HG02981 (cell line): ENCODE data around the gene MYO16.

ENCODE experiments used
- ATAC-seq: cut with Tn5 transposase; IDR thresholded peaks from one replicate; pipeline ENCODE4 v1.9.1; 2021; ENCODE audit warnings: mild to moderate bottlenecking, moderate library complexity; ENCODE audit not compliant: unreplicated experiment

Gene MYO16

DNA sequence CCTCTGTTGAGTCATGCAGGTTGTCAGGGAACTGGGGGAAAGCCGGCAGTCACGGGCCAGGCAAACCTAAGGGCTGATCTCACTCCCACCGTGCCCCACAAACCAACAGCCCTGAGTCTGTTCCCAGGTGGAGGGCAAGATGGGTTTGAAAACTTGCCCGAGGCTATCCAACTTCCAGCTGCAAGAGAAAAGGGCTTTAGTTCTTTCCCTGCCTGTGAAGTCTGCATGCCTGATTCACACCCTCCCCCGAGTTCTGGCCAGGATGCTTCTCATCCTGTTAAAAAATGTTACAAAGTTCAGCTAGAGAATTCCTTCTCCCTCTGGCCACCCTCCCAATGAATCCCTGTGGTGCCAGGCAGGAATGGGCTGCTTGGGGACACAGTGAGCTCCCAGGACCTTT, 33.1 kb downstream of the MYO16 start:
- ATAC-seq: no peak

GRCh38 chr13:108663710-108664109, 34.3 kb downstream of the MYO16 start:
- no peak for ATAC-seq

DNA sequence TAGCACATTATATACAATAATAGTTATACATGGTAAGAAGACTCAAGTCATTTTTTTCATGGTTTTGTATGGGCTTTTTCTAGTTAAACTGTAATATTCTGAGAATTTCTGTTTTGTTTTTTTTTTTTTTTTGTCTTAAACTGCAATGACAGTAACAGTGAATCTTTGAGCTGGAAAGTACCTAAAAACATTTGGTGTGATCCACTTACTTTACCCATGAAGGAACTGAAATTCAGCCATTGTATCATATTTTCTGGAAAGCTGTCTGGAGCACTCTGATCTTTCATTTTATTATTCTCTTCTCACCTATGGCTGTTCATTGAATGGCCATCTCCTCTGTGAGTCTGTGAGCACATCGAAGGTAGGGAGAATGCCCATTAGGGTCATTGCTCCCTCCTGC, 37.8 kb downstream of the MYO16 start:
- no peak for ATAC-seq

DNA sequence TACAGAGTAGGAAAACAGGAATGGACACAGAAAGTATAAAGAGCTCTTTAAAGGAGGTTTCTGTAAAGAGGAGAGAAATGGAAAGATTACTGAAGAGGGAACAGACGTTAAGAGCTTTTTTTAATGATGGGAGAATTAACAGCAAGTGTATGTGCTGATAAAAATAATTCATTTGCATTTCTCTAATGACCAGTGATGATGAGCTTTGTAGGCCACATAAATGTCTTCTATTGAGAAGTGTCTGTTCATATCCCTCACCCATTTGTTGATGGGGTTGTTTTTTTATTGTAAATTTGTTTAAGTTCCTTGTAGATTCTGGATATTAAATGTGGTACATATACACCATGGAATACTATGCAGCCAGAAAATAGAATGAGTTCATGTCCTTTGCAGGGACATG, 40.0 kb downstream of the MYO16 start:
- no peak for ATAC-seq

DNA sequence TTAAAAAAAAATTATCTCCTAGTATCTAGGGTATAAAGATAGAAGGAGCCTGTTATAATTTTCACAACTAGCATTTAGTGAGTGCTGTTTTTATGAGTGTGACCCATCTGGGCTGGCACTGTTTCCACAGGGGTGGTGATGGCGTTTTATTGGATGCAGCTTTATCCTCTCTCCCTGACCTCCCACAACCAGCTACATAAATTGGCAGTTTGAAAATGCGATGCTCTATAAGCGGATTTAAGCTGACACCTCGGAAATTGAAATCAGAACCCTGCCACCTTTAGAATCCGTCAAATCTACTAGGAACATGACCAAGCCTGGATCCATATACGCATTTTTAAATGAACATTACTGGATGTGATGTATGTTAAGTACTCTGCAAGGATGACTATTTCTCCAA, 44.9 kb downstream of the MYO16 start:
- no peak for ATAC-seq

- no peak for ATAC-seq
Measured at GRCh38 chr13:108674771-108675170, 45.4 kb downstream of the MYO16 start.

- ATAC-seq: no peak
Measured at GRCh38 chr13:108676620-108677019, 47.2 kb downstream of the MYO16 start.

- no peak for ATAC-seq
Measured at GRCh38 chr13:108677806-108678205, 48.4 kb downstream of the MYO16 start.

DNA sequence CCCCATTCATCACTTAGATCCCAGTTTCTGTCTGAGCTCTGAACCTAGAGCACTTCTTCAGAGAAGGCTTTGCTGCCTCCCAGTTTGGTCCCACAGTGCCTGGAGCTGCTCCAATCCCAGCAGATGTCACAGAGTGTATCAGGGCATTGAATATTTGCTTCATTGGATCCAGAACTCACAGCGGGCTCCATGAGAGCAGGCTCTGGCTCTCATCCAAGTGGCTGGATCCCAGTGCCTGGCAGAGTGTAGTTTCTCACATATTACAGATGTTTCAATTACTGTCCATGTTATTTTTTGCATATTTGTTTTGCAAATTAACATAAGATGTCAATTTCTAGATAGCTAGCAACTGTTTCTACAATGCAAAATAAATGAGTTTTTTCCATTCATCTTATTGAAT, 50.6 kb downstream of the MYO16 start:
- no peak for ATAC-seq

DNA sequence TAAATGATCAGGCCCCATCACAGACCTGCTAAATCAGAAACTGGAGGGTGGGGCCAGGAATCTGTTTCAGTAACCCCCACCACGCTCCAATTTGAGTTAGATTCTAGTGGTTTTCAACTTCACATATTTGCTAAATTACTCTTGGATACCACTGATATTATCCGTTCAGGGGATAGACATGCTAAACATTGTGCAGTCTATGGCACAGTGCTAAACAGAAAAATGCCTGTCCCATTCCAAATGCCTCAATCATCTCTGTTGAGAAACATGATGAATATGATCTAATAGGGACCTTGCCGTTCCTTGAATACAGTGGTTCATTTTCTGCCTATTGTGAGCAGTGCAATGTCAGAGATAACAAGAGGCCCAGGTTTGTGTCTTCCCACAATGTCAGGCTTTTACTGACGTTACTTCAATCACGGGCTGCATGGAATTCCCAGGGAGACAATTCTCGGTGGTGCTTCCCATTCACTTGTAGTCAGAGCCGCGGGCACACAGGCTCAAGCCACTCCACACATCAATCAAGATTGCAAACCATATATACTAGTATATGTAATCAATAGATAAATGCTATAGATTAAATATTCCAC, 52.7 kb downstream of the MYO16 start:
- no peak for ATAC-seq

DNA sequence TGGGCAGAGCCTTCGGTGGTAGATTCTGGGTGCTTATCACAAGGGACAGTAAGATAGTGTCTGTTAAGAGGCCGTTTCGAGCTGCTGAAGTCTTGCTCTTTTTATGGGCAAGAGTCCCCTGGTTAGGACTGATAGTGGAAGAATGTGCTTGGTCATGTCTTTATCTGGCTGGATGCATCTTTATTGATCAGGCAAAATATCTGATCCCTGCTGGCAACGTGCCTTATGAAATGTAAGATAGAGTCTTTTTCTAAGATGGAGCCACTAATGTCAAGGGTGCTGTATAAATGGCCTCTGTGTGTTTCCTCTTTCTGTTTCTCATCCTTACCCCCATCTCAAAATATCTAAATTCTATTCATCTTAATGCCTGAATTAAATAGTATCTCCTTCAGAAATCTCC, 53.3 kb downstream of the MYO16 start:
- ATAC-seq: no peak

DNA sequence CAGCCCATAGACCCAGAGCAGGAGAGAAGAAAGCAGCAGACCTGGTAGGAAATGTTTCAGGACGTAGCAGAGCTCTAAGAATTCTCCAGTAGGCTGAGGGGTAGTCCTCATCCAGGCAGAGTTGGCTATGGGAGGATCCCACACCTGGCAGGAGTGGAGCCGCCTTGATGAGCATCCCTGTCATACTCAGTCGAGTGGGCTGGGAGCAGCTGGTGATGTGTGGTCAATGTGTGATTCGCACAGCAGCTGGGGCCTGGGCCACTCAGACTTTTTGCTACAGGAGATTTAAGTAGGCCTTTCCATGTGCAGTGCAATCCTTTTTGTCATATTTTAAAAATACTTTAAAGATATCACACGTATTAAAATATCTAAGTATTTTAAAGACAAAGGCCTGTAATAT, 56.6 kb downstream of the MYO16 start:
- ATAC-seq: no peak

DNA sequence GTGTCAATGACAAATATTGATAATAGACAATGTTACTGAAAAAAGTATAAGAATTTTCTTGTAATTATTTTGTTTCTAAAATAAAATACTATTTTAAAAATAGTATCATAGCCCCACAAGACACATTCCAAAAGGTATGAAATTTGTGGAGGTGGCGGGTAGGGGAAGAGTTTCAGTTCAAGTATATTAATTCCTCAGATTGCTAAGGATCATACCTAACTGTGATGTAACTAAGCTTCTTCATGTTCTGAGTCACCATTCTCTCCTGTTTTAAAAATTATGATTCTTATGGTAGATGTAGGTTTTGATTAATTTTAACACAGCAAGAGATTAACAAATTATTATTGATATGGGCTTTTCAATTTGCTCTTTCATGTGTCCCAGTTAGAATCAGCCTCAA, 61.3 kb downstream of the MYO16 start:
- no peak for ATAC-seq

DNA sequence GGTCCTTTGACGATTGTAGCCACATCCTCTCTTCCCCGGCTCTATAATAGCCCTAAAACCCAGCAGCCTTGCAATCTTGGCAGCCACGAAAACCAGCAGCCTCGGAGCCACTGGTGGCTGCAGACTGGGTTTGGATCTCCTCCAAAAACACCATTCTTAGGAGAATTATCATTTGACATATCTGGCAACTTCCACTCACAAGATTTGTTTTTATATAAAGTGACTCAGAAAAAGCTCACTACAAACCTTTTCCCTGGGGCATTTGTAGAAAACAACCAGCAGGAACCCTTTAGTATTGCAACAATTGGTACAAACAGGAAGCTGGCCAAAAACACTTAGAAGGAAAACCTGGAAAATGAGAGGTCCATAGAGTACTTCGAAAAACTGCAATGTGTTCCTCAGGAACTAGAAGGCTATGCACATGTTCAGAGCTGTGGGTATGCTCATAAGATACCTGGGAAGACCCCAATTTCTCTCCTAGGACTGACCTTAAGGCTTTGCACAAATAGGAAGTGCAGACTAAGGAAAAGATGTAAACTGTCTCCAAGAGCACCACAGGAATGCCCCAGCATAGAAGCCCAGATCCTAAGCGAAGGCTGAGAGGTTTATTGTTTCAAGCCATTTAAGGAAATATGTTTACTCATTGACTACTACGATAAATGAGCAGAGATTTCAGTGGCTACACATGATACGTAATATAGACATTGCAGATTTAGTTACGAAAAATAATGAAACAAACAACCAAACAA, 71.2 kb downstream of the MYO16 start:
- no peak for ATAC-seq

DNA sequence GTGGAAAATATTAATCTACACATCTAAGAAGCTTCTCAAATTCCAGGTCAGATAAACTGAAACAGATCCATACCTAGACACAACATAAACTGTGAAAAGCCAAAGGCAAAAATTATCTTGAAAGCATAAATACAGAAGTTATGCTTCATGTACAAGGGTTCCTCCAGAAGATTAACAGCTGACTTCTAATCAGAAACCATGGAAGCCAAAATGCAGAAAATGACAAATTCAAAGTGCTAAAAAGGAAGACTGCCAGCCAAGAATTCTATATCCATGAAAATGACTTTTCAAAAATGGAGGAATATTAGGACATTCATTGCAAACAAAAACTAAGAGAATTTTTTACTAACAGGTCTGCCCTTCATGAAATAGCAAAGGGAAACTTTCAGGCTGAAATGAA, 72.8 kb downstream of the MYO16 start:
- ATAC-seq: no peak

DNA sequence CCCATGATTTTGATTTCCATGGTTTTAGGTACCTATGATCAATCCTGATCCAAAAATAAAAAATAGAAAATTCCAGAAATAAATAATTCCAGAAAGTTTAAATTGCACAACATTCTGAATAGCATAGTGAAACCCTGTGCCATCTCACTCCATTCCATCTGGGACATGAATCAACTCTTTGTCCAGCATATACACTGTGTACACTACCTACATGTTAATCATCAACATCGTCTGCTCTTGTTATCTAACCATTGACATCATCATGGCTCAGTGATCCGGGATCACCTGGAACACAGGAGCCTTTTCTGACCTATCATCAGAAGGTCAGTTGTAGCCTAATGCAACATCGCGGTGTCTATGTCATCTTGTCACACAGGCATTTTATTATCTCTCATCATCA, 75.6 kb downstream of the MYO16 start:
- no peak for ATAC-seq

DNA sequence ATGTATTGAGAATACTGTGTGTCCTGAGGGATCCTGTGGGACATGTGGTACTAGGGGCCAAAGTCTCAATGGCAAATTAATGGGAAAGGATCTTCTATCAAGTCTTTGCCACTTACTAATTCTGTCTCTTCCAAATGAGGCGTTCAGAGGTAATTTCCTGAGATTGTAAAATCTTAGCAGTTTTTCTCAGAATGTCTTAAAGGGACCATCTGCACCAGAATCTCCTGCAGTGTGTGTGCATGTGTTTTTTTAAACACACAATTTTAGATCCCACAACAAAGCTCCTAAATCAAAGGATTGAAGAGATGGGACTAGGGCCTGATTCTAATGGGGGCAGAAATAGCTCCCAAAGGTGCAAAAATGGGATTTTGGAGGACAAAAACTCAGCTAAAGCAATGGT, 78.2 kb downstream of the MYO16 start:
- ATAC-seq: no peak

DNA sequence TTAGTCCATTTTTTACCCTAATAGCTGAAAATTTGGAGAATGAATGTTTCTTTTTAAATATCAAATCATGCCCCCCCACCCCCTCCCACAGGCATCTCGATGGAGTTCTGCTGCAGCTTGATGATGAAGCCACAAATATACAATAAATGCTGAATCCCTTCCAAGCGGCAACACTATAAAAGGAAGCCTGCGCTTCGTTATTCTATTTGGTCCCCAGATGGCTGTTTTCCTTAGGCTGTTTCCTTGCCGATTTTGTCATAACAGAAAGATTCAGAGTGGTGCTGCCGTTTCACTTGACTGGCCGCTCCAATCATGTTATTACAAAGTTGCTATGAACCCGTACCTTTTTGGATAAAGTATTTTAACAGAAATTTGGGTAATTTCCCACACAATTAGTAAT, 79.5 kb downstream of the MYO16 start:
- no peak for ATAC-seq

- no peak for ATAC-seq
Measured at GRCh38 chr13:108711386-108711785, 82.0 kb downstream of the MYO16 start.

- ATAC-seq: no peak
Measured at GRCh38 chr13:108725471-108725870, 96.1 kb downstream of the MYO16 start.

GRCh38 chr13:108728370-108728769, 99.0 kb downstream of the MYO16 start:
- no peak for ATAC-seq

DNA sequence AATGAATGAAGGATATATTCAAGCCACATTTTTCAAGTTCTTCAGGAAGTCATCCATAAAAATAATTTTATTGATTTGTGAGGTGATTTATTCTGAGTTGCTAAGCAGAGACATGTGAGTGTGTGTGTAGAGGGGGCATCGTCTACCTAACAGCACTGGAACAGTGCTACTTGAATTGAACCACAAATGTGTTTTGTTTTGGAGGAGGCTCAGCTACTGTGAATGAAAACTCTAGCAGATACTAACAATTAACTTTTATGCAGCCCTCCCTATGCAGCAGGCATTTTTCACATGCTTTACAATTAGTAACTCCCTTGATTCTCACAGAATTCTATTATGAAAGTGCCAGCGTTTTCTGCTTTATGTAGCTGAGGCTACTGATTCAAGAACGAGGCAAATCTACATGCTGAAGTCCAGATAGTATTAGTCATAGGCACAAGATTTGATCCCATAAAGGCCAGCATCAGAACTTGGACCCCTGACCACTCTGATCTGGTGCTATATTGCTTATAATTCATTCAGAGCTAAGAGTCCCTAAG, 103.7 kb downstream of the MYO16 start:
- no peak for ATAC-seq

GRCh38 chr13:108734676-108735075, 105.3 kb downstream of the MYO16 start:
- ATAC-seq: no peak
